Cardiac muscle cell (in vitro differentiated cells and primary cell): ENCODE results near the gene SH2D6. TPM values are rescaled to one million over a fixed set of nuclear protein-coding genes. Genes with fewer than 3 reads are reported as not detected.

Source experiments
- DNase-seq, 2 donors: peaks; one replicate each; pipeline versions ENCODE4 v3.0.0 to v3.0.0-alpha.2; 2010 to 2017; ENCODE audit warnings: low read depth in 1 of 2, low spot score in 1 of 2
- H3K27ac ChIP-seq: fragments of 200-600 bp; sonication (generic); 2 replicates; pipeline ENCODE4 v1.5.1; 2016
- H3K27me3 ChIP-seq: fragments of 200-600 bp; sonication (generic); 2 replicates; pipeline ENCODE4 v1.6.0; 2016; ENCODE audit warnings: control low read depth
- H3K36me3 ChIP-seq: fragments of 200-600 bp; sonication (generic); 2 replicates; pipeline ENCODE4 v1.5.1; 2016; ENCODE audit warnings: control low read depth
- H3K4me1 ChIP-seq: fragments of 200-600 bp; sonication (generic); 2 replicates; pipeline ENCODE4 v1.8.1; 2017; ENCODE audit warnings: low read depth, mild to moderate bottlenecking, mixed run types
- H3K4me3 ChIP-seq: fragments of 200-600 bp; sonication (generic); 2 replicates; pipeline ENCODE4 v1.5.1; 2016; ENCODE audit warnings: mild to moderate bottlenecking
- H3K9me3 ChIP-seq: fragments of 200-600 bp; sonication (generic); 2 replicates; pipeline ENCODE4 v1.5.1; 2017; ENCODE audit warnings: low read depth, mild to moderate bottlenecking, control low read depth
- CTCF ChIP-seq: IDR thresholded peaks from 2 replicates; pipeline ENCODE4 v1.5.1; 2012; ENCODE audit warnings: low read depth, mild to moderate bottlenecking, low read length
- polyA plus RNA-seq: library from polyadenylated mRNA; unstranded; fragments of >200 nt; fragmentation: Nextera tagmentation; extraction: Ambion mirVana; gene quantifications from 2 replicates; pipeline ENCODE4 v1.2.1, GENCODE V29; 2016
- total RNA-seq: library from RNA; depleted of rRNA; stranded (reverse); fragments of >200 nt; gene quantifications from 2 replicates; pipeline ENCODE4 v1.2.3, GENCODE V29; 2016

Gene SH2D6
- total and polyA plus RNA-seq, 2 experiments from 2014 or later: not detected

DNA sequence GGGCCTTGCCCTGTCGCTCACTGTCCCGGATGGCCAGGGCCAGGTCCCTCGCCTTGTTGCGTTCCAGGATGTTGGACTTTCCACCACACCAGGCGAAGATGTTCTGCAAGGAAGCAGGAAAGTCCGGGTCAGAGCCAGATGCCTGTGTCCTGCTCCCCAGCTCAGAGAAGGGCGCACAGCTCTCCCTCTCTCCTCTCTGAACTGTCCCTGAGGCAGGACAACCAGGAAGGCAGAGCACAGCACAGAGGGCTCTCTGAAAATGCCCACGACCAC, 19.4 kb upstream of the SH2D6 start:
- Histone ChIP-seq H3K4me3 (no peak overlapping the region), H3K27ac (no peak overlapping the region)
- TF ChIP-seq CTCF: no peak

DNA sequence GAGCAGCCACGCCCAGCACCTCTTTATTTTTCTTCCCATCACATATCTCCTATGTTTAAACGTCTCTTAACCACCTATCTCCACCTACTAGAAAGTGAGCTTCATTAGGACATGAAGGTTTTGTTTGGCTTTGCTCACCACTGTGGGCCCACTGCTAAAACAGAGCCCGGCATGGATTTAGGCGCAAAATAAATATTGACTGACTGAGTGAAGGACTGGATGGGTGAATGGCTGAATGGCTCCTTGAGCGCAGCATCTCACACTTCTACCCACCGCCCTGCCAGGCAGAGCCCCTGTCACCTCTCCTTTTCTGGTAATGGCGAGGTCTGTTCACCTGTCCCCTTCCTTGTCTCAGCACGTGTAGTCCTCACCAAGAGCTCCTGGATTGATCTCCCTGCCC, 18.5 kb upstream of the SH2D6 start:
- Histone ChIP-seq H3K27ac (no peak overlapping the region), H3K27me3 (no peaks in the 10 kb centered on the region), H3K4me3 (no peak overlapping the region), H3K9me3 (no peaks in the 10 kb centered on the region), H3K36me3 (no peaks in the 10 kb centered on the region), H3K4me1 (no peaks in the 10 kb centered on the region)
- no peak for DNase-seq
- no peak for TF ChIP-seq CTCF

More for the DNA sequence above, 19.4 kb upstream of the SH2D6 start:
- no peaks in the 10 kb centered on the region for H3K27me3 ChIP-seq
- DNase-seq: no peak
- no peaks in the 10 kb centered on the region for H3K9me3 ChIP-seq
- no peaks in the 10 kb centered on the region for H3K4me1 ChIP-seq
- no peaks in the 10 kb centered on the region for H3K36me3 ChIP-seq

DNA sequence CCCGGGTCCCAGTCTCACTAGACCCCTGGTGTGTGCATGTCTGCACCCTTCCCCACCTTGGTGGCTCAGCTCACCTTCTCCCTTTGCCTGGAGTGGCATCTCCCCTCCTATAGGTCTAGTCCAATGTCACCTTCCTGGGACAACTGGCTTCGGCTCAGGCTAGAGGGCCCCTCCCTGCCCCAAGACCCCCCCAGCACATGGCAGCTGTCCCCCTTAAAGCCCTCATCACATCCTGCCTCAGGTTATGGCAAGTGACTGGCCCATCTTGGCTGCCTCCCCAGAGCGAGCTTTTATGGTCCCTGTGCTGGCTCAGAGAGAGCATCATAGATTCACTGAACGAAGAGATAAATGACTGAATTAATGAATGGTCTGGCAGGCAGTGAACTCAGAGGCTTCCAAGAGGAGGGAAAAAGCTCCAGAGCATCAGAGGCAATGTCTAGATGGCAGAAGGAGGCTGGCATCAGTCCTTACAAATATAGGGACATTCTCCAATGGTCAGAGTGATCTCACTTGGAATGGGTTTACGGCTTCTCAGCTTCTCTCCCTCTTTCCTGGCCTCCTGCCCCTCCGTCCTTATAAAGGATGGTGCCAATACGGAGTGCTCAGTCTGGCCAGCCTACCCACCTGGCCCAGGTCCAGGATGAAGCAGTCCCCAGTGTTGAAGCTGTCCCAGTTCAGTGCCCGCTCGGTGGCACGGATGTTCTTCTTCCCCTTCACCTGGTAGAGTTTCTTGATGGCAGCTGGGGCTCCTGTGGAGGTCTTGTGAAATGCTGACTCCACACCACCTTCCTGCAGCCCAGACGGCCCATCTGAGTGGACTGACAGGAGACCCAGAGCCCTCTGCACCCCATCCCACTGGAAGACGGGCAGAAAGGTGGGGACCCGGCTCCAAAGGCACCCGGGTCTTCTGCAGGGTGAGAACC, 17.7 kb upstream of the SH2D6 start:
- Histone ChIP-seq H3K27me3 (no peaks in the 10 kb centered on the region), H3K27ac (no peak overlapping the region), H3K4me1 (no peaks in the 10 kb centered on the region), H3K9me3 (no peaks in the 10 kb centered on the region), H3K36me3 (no peaks in the 10 kb centered on the region), H3K4me3 (no peak overlapping the region)
- DNase-seq: no peak
- TF ChIP-seq CTCF: no peak

DNA sequence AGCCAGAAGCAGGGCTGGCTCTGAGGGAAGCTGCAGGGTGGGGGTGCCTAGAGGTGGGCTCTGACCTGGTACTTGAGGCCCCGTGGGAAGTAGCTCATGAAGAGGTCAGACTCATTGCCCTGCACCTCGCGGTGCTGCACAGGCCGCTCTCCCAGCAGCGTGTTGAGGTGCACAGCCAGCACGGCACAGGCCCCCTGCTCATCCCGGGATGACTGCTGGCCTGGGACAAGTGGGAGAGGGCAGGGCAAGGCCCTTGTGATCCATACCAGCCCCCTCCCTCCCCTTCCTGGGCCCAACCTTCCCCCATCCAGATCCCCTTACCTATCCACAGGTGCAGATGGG, 17.1 kb upstream of the SH2D6 start:
- no peaks in the 10 kb centered on the region for H3K27me3 ChIP-seq
- H3K36me3 ChIP-seq: no peaks in the 10 kb centered on the region
- no peak overlapping the region for H3K27ac ChIP-seq
- DNase-seq: no peak
- no peaks in the 10 kb centered on the region for H3K4me1 ChIP-seq
- no peak for TF ChIP-seq CTCF
- no peaks in the 10 kb centered on the region for H3K9me3 ChIP-seq
- H3K4me3 ChIP-seq: no peak overlapping the region

GRCh38 chr2:85401844-85402243, 16.7 kb upstream of the SH2D6 start:
- TF ChIP-seq CTCF: no peak
- Histone ChIP-seq H3K4me3 (no peak overlapping the region), H3K27me3 (no peaks in the 10 kb centered on the region), H3K27ac (no peak overlapping the region), H3K9me3 (no peaks in the 10 kb centered on the region), H3K4me1 (no peaks in the 10 kb centered on the region), H3K36me3 (no peaks in the 10 kb centered on the region)
- DNase-seq: no peak
